K562 (cell line): ENCODE data around the gene AGXT. TPM values are rescaled to one million over a fixed set of nuclear protein-coding genes. Genes with fewer than 3 reads are reported as not detected.

Source experiments
- ATAC-seq: fragments of 200-7000 bp; cut with Tn5 transposase; 3 replicates; pipeline ENCODE4 v1.9.1; 2020; ENCODE audit warnings: moderate library complexity
- BruUV-seq: library from RNA; stranded (reverse); fragments of 400-500 nt; replicated peaks from 2 replicates; lab custom pipeline; 2021; lab: Mats Ljungman, UMichigan
- CTCF ChIA-PET: fragments of 300-600 bp; formaldehyde crosslinking; extraction: SDS; loops from one replicate; lab custom pipeline; 2021; ENCODE audit warnings: low intra/inter-chr PET ratio; lab: Yijun Ruan, JAX
- POLR2A ChIA-PET: fragments of 300-600, 350-650 bp; sonication (Branson Sonifier 250); formaldehyde crosslinking; extraction: SDS; loops from one replicate; lab custom pipeline; 2021; ENCODE audit warnings: antibody characterized with exemption, inconsistent platforms; lab: Yijun Ruan, JAX
- DNase-seq, 4 experiments: peaks; one replicate each; pipeline versions ENCODE4 v3.0.0 to v3.0.0-alpha.2; 2011 to 2018; ENCODE audit warnings: low spot score in 3 of 4, mixed read lengths in 3 of 4; ENCODE audit errors: extremely low read depth in 1 of 4
- FAIRE-seq: peaks from 2 replicates; lab custom pipeline; 2011; peaks lifted over from hg19 to GRCh38; lab: Jason Lieb, UNC
- H2AFZ ChIP-seq: 2 replicates; pipeline ENCODE4 v1.6.0; 2011; ENCODE audit warnings: low read depth, low read length, control low read depth, inconsistent platforms
- H3K27ac ChIP-seq: fragments of 200-600 bp; 3 replicates; pipeline ENCODE4 v1.8.0; 2011; ENCODE audit warnings: low read depth, mild to moderate bottlenecking, control low read depth, inconsistent platforms, low read length, moderate library complexity, mixed read lengths; ENCODE audit errors: extremely low read depth
- H3K27me3 ChIP-seq, 2 experiments: fragments of 300-600 bp in 1 of 2; 2 replicates in 1 of 2; 3 replicates in 1 of 2; pipeline versions ENCODE4 v1.6.0 to v1.8.0; 2011; ENCODE audit warnings: inconsistent platforms in 2 of 2, low read length in 2 of 2, mild to moderate bottlenecking in 1 of 2, mixed read lengths in 1 of 2, moderate library complexity in 1 of 2; ENCODE audit not compliant: control insufficient read depth in 2 of 2, insufficient read depth in 2 of 2
- H3K36me3 ChIP-seq: fragments of 300-600 bp; 3 replicates; pipeline ENCODE4 v1.8.0; 2011; ENCODE audit warnings: mild to moderate bottlenecking, low read length, inconsistent platforms; ENCODE audit not compliant: control insufficient read depth, insufficient read depth
- H3K4me1 ChIP-seq, 2 experiments: fragments of 200-600 bp in 1 of 2; replicated peaks in 1 of 2; 2 replicates in 1 of 2; 3 replicates in 1 of 2; pipeline versions ENCODE4 v1.5.1 to v1.8.0; 2011; ENCODE audit warnings: inconsistent platforms in 2 of 2, low read length in 2 of 2, mild to moderate bottlenecking in 1 of 2, mixed read lengths in 1 of 2, moderate library complexity in 1 of 2; ENCODE audit not compliant: control insufficient read depth in 2 of 2, insufficient read depth in 2 of 2
- H3K4me2 ChIP-seq: 2 replicates; pipeline ENCODE4 v1.6.1; 2011; ENCODE audit warnings: low read length, control low read depth, inconsistent platforms, mixed read lengths; ENCODE audit not compliant: insufficient read depth
- H3K4me3 ChIP-seq: fragments of 200-600 bp; sonication (generic), shearing (Covaris generic); 2 replicates; pipeline ENCODE4 v1.5.1; 2016; ENCODE audit warnings: control low read depth, inconsistent platforms
- H3K79me2 ChIP-seq: fragments of 200-600 bp; 3 replicates; pipeline ENCODE4 v1.8.0; 2011; ENCODE audit warnings: low read length, inconsistent platforms; ENCODE audit not compliant: control insufficient read depth, insufficient read depth
- H3K9ac ChIP-seq, 2 experiments: 2 replicates each; pipeline versions ENCODE4 v1.6.0 to v1.6.1; 2011; ENCODE audit warnings: low read depth in 2 of 2, low read length in 2 of 2, control low read depth in 1 of 2, inconsistent platforms in 1 of 2, mild to moderate bottlenecking in 1 of 2, mixed read lengths in 1 of 2; ENCODE audit not compliant: insufficient read depth in 1 of 2
- H3K9me1 ChIP-seq: one replicate; pipeline ENCODE4 v1.6.0; 2011; ENCODE audit warnings: inconsistent platforms, mild to moderate bottlenecking, low read length, moderate library complexity; ENCODE audit not compliant: control insufficient read depth, insufficient read depth
- H3K9me3 ChIP-seq: replicated peaks from 2 replicates; pipeline ENCODE4 v1.5.1; 2011; ENCODE audit warnings: low read depth, low read length, inconsistent platforms; ENCODE audit not compliant: control insufficient read depth, insufficient read depth
- H4K20me1 ChIP-seq: replicated peaks from 2 replicates; pipeline ENCODE4 v1.6.1; 2011; ENCODE audit warnings: low read length, inconsistent platforms, mixed read lengths; ENCODE audit not compliant: control insufficient read depth, insufficient read depth
- NFXL1 ChIP-seq: fragments of 450-650 bp; formaldehyde crosslinking; IDR thresholded peaks from 2 replicates; pipeline ENCODE4 v1.4.0; 2021; ENCODE audit warnings: mild to moderate bottlenecking
- TAL1 ChIP-seq: fragments of 450-650 bp; IDR thresholded peaks from 2 replicates; pipeline ENCODE4 v1.6.1; 2016; ENCODE audit warnings: mild to moderate bottlenecking
- TEAD1 ChIP-seq, 2 experiments: fragments of 450-650 bp in 1 of 2; sonication (generic) in 1 of 2; formaldehyde crosslinking; IDR thresholded peaks; 2 replicates each; pipeline versions ENCODE4 v1.4.0 to v1.8.0; 2020 to 2022; ENCODE audit warnings: mild to moderate bottlenecking in 2 of 2, missing genetic modification reagents in 1 of 2
- ZEB2 ChIP-seq: fragments of 450-650 bp; IDR thresholded peaks from 2 replicates; pipeline ENCODE4 v1.6.1; 2016
- ZFP30 ChIP-seq: fragments of 250-450 bp; sonication (Bioruptor Pico); IDR thresholded peaks from 2 replicates; pipeline ENCODE4 v1.8.0; 2022; ENCODE audit warnings: moderate library complexity, mild to moderate bottlenecking, inconsistent platforms, borderline replicate concordance
- ZNF717 ChIP-seq: fragments of 250-450 bp; sonication (Bioruptor Pico); IDR thresholded peaks from 2 replicates; pipeline ENCODE4 v1.5.0; 2021
- ZNF766 ChIP-seq: fragments of 200-800 bp; sonication (Bioruptor generic); conservative IDR thresholded peaks from 2 replicates; pipeline ENCODE4 v1.6.1; 2016; ENCODE audit warnings: missing genetic modification characterization, missing compliant biosample characterization
- WGBS: fragments of 100-300 bp; shearing (Covaris generic); methylation state at CpG from one replicate; pipeline ENCODE4 v1.1.6; 2016; ENCODE audit warnings: low coverage, mixed read lengths; ENCODE audit not compliant: insufficient coverage; ENCODE audit errors: missing lambda C conversion rate; 5-methylcytosine and 5-hydroxymethylcytosine counted together
- in situ Hi-C: fragments of 300-500 bp; cut with MboI; formaldehyde crosslinking; loops from 4 replicates; pipeline ENCODE4 v1.15.0; 2018; ENCODE audit warnings: inconsistent platforms, mixed read lengths
- intact Hi-C: fragments of 100-400 bp; cut with micrococcal nuclease; formaldehyde crosslinking; loops from 2 replicates; pipeline ENCODE4 v1.14.2; 2022
- polyA plus RNA-seq, 8 experiments: library from polyadenylated mRNA; depleted of rRNA in 4 of 8; stranded (reverse) in 5 of 8; unstranded in 3 of 8; fragments of >200 nt; fragmentation: Nextera tagmentation in 2 of 8; fragmentation: Illumina TruSeq in 1 of 8; extraction: Ambion mirVana in 2 of 8; extraction: Trizol in 1 of 8; gene quantifications; 2 replicates each; pipeline versions ENCODE4 v1.2.1 to v1.2.3, GENCODE V29; 2011 to 2014; ENCODE audit warnings: inconsistent platforms in 1 of 8, missing spikeins in 1 of 8
- total RNA-seq, 7 experiments: library from RNA; depleted of rRNA in 6 of 7; stranded (reverse); fragments of >200 nt in 6 of 7; fragmentation: Illumina TruSeq in 2 of 7; extraction: Trizol in 2 of 7; gene quantifications; 2 replicates each; pipeline versions ENCODE4 v1.2.1 to v1.2.3, GENCODE V29; 2011 to 2021; ENCODE audit warnings: low replicate concordance in 1 of 7
- TF ChIP-seq, protein P1 (sequence below): fragments of 450-650 bp; formaldehyde crosslinking; IDR thresholded peaks from 2 replicates; pipeline ENCODE4 v1.4.0; 2020; ENCODE audit warnings: mild to moderate bottlenecking, moderate library complexity
- TF ChIP-seq, protein P2 (sequence below): fragments of 250-450 bp; sonication (Bioruptor Pico); IDR thresholded peaks from 2 replicates; pipeline ENCODE4 v1.8.0; 2022; ENCODE audit warnings: inconsistent platforms, mild to moderate bottlenecking, moderate library complexity, borderline replicate concordance
- TF ChIP-seq, protein P3 (sequence below): fragments of 450-650 bp; conservative IDR thresholded peaks from 2 replicates; pipeline ENCODE4 v1.6.1; 2016; ENCODE audit warnings: missing genetic modification characterization, low read depth, mild to moderate bottlenecking, control low read depth, missing compliant biosample characterization
- TF ChIP-seq, protein P4 (sequence below): fragments of 450-650 bp; conservative IDR thresholded peaks from 2 replicates; pipeline ENCODE4 v1.6.1; 2016; ENCODE audit warnings: missing genetic modification characterization, low read depth, mild to moderate bottlenecking, missing compliant biosample characterization, moderate library complexity

The AGXT gene
- total and polyA plus RNA-seq, 9 of the 15 experiments (the other 6 are each of a cell fraction or from before 2014, with no cell fraction given), result 0.18 TPM; not detected in 8

DNA sequence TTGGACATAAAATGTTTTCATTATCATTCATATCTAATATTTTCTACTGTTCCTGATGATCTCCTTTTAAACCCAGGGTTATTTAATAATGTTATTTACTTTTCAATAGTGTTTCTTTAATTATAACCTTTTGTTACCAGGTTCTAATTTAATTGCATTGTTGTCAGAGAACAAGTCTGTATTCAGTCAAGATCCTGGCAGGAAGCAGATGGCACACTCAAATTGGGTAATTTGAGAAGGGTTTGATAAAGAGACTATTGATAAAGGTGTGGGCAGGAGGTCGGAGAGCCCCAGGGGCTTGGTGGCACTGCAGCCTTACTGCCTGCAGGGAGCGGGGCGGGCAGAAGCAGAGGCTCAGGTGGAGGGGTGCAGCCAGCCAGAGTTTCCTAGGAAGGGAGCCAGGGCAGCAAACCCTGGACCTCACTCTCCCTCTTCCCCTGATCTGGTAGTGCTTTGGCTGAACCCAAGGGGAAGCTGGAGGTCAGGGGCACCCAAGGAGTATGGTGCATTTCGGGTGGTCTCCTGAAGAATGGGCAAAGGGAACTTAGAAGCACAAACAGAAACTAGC, 46.3 kb upstream of the AGXT start:
- DNase-seq (no peak), FAIRE-seq (no peak), ATAC-seq (no peak)
- no peak overlapping the region for H3K4me2 ChIP-seq
- POLR2A ChIA-PET, result interaction anchor here (0.9 kb wide), 1 partner anchor 18 kb away, joined by 3 read pairs; no protein-coding TSS in a partner anchor
- H3K27ac ChIP-seq, result no peak overlapping the region
- 0% methylated on average over 2 of the region's 4 CpGs for WGBS
- no peaks in the 10 kb centered on the region for H3K9me1 ChIP-seq
- intact Hi-C loops (no loop called here), in situ Hi-C loops (no loop called here)
- no peaks in the 10 kb centered on the region for H3K79me2 ChIP-seq
- no peaks in the 10 kb centered on the region for H3K36me3 ChIP-seq
- TF ChIP-seq ZFP30 (CRISPR knock-in tag), result no peak
- TF ChIP-seq NFXL1, result no peak
- no peak for TF ChIP-seq ZNF717
- TF ChIP-seq ZEB2, result no peak
- no peak for TF ChIP-seq ZNF766 (CRISPR knock-in tag)
- TF ChIP-seq, protein P1, sequence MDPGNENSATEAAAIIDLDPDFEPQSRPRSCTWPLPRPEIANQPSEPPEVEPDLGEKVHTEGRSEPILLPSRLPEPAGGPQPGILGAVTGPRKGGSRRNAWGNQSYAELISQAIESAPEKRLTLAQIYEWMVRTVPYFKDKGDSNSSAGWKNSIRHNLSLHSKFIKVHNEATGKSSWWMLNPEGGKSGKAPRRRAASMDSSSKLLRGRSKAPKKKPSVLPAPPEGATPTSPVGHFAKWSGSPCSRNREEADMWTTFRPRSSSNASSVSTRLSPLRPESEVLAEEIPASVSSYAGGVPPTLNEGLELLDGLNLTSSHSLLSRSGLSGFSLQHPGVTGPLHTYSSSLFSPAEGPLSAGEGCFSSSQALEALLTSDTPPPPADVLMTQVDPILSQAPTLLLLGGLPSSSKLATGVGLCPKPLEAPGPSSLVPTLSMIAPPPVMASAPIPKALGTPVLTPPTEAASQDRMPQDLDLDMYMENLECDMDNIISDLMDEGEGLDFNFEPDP (CRISPR knock-in tag), result no peak
- TF ChIP-seq, protein P2, sequence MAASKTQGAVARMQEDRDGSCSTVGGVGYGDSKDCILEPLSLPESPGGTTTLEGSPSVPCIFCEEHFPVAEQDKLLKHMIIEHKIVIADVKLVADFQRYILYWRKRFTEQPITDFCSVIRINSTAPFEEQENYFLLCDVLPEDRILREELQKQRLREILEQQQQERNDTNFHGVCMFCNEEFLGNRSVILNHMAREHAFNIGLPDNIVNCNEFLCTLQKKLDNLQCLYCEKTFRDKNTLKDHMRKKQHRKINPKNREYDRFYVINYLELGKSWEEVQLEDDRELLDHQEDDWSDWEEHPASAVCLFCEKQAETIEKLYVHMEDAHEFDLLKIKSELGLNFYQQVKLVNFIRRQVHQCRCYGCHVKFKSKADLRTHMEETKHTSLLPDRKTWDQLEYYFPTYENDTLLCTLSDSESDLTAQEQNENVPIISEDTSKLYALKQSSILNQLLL (CRISPR knock-in tag), result no peak
- TF ChIP-seq, protein P3, sequence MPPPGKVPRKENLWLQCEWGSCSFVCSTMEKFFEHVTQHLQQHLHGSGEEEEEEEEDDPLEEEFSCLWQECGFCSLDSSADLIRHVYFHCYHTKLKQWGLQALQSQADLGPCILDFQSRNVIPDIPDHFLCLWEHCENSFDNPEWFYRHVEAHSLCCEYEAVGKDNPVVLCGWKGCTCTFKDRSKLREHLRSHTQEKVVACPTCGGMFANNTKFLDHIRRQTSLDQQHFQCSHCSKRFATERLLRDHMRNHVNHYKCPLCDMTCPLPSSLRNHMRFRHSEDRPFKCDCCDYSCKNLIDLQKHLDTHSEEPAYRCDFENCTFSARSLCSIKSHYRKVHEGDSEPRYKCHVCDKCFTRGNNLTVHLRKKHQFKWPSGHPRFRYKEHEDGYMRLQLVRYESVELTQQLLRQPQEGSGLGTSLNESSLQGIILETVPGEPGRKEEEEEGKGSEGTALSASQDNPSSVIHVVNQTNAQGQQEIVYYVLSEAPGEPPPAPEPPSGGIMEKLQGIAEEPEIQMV (tag), result no peak
- TF ChIP-seq, protein P4, sequence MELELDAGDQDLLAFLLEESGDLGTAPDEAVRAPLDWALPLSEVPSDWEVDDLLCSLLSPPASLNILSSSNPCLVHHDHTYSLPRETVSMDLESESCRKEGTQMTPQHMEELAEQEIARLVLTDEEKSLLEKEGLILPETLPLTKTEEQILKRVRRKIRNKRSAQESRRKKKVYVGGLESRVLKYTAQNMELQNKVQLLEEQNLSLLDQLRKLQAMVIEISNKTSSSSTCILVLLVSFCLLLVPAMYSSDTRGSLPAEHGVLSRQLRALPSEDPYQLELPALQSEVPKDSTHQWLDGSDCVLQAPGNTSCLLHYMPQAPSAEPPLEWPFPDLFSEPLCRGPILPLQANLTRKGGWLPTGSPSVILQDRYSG (tag), result no peak
- no peak for TF ChIP-seq TEAD1 (CRISPR knock-in tag; IDR thresholded peaks at IDR 0.05)
- no peak for TF ChIP-seq TAL1
- H3K4me3 ChIP-seq, result no peak overlapping the region
- CTCF ChIA-PET, result no interaction called here
- no peak overlapping the region for H2AFZ ChIP-seq
- no TSS peak for BruUV-seq
- H3K9me3 ChIP-seq, result no peaks in the 10 kb centered on the region
- H4K20me1 ChIP-seq, result no peaks in the 10 kb centered on the region
- H3K27me3 ChIP-seq, result peaks cover 2 to 31% of the 10 kb centered on the region in 2 experiments; a peak in 4 of 5 replicates
- H3K4me1 ChIP-seq, result no peaks in the 10 kb centered on the region
- no peak overlapping the region for H3K9ac ChIP-seq
